ENCODE data around the gene HARS2.

DNA sequence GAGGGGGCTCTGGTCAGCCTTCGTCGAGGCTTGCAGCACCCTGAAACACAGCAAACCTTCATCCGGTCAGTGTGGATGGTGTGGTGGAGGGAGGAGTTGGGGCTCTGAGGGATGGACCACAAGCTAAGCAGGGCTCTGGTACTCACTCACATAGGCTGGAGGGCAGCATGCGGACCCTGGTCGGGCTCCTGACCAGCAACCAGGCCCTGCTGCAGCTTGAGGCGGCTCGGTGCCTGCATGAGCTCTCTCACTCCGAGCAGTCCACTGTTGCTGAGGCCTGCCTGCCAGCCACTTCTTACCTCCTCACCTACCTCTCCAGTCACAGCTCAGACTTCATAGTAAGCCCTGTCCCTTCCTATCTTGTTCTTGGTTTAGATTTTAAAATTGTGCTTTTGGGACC is 49.5 kb upstream of the HARS2 start:
- TF ChIP-seq, protein P1, sequence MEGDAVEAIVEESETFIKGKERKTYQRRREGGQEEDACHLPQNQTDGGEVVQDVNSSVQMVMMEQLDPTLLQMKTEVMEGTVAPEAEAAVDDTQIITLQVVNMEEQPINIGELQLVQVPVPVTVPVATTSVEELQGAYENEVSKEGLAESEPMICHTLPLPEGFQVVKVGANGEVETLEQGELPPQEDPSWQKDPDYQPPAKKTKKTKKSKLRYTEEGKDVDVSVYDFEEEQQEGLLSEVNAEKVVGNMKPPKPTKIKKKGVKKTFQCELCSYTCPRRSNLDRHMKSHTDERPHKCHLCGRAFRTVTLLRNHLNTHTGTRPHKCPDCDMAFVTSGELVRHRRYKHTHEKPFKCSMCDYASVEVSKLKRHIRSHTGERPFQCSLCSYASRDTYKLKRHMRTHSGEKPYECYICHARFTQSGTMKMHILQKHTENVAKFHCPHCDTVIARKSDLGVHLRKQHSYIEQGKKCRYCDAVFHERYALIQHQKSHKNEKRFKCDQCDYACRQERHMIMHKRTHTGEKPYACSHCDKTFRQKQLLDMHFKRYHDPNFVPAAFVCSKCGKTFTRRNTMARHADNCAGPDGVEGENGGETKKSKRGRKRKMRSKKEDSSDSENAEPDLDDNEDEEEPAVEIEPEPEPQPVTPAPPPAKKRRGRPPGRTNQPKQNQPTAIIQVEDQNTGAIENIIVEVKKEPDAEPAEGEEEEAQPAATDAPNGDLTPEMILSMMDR (conservative IDR thresholded peaks at IDR 0.05), result no peak
- no peak for TF ChIP-seq ZFX (IDR thresholded peaks at IDR 0.05)

Data from C4-2B (cell line).